ENCODE results near the gene SNTG2. TPM values are rescaled to one million over a fixed set of nuclear protein-coding genes. Genes with fewer than 3 reads are reported as not detected.

SNTG2 gene
- total RNA-seq, 1 donor: 0.09 TPM

DNA sequence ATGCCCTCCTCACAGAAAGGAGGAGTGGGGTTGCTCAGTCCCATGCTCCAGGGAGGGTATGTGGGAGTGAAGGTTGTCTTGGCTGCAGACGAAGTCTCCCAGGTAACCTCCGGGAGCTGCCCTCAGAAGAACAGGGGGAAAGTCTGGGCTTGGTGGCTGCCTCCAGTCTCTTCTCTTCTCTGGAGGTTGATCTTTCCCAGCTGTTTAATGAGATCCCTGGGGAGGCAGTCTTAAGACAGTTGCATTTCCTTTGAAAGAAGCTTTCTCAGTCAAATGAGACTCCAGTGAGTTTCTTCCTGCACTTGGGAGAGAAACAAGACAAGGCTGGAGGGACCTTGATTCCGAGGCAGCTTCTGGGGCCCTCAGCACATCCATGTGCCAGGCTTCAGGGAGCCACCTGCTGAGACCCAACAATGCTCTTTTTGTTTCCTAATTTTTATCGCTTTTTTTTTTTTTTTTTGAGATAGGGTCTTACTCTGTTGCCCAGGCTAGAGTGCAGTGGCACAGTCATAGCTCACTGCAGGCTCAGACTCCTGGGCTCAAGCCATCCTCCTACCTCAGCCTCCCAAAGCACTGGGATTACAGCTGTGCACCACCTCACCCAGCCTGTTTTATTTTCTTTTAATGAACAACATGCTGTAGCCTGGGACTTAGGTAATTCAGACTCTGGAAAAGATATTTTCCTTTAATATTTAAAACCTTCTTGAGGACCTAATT, 390.9 kb downstream of the SNTG2 start:
- TF ChIP-seq, protein P1, sequence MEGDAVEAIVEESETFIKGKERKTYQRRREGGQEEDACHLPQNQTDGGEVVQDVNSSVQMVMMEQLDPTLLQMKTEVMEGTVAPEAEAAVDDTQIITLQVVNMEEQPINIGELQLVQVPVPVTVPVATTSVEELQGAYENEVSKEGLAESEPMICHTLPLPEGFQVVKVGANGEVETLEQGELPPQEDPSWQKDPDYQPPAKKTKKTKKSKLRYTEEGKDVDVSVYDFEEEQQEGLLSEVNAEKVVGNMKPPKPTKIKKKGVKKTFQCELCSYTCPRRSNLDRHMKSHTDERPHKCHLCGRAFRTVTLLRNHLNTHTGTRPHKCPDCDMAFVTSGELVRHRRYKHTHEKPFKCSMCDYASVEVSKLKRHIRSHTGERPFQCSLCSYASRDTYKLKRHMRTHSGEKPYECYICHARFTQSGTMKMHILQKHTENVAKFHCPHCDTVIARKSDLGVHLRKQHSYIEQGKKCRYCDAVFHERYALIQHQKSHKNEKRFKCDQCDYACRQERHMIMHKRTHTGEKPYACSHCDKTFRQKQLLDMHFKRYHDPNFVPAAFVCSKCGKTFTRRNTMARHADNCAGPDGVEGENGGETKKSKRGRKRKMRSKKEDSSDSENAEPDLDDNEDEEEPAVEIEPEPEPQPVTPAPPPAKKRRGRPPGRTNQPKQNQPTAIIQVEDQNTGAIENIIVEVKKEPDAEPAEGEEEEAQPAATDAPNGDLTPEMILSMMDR (IDR thresholded peaks at IDR 0.05; ENCODE audit: insufficient read depth, low read length): no peak
- DNase-seq (ENCODE audit: low read depth): no peak

DNA sequence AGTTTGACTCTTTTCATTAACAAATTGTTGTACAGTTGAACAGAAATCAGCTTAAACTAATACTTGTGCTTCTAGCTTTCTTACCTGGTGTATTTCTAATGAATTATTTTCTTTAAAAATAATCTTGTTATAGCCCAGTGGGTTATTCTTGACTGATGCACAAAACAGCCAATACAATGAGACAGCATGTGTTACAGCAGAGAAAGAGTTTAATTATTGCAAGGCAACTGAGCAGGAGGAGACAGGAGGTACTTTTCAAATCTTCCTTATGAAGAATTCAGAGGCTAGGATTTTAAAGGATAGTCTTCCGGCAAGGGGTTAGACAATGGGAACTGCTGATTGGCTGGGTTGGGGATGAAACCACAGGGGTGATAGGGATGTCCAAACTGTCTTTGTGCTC, 398.1 kb downstream of the SNTG2 start:
- no peak overlapping the region for H3K4me3 ChIP-seq (ENCODE audit: low read depth, low read length)
- no peak for DNase-seq (ENCODE audit: low read depth)
- TF ChIP-seq, protein P1 (IDR thresholded peaks at IDR 0.05; ENCODE audit: insufficient read depth, low read length): no peak

More for the DNA sequence above, 390.9 kb downstream of the SNTG2 start:
- no peak overlapping the region for H3K4me3 ChIP-seq (ENCODE audit: low read depth, low read length)

DNA sequence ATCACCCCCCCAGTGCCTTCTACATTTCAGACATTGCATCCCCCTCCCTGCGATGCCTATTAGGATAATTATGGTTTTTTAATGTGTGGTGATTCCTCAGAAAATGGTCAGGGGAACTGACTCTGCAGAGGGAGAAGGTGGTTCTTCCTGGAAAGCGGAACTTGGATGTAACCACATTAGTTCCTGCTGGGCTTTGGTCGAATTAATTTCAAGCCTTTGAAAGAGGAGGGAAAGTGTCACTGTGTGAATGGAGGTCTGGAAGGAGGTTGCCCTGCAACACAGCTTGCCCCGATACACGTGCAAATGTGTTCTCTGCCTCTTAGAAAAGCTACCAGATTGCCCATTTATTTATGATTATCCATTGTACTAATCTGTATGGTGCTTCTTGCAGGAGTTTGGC, 399.5 kb downstream of the SNTG2 start:
- no peak for DNase-seq (ENCODE audit: low read depth)
- TF ChIP-seq, protein P1 (IDR thresholded peaks at IDR 0.05; ENCODE audit: insufficient read depth, low read length): no peak
- H3K4me3 ChIP-seq (ENCODE audit: low read depth, low read length): no peak overlapping the region

DNA sequence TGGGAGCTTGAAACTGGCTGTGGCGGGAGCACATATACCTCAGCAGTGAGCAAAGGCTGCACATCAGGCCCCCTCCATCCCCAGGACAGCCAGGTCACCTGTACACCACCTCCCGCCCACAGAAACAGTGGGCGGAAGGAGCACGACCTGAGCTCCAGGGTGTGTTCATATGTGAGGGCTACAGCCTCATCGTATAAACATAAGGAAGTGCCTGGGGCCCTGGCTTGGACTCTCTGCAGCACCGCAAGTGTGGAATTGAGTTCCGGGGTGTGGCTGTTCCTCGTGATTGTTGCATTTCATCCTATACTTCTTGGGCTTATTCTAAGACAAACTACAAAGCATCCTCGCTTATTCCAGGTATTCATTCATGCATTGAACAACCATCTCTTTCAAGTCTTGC, 402.5 kb downstream of the SNTG2 start:
- TF ChIP-seq, protein P1 (IDR thresholded peaks at IDR 0.05; ENCODE audit: insufficient read depth, low read length): no peak

DNA sequence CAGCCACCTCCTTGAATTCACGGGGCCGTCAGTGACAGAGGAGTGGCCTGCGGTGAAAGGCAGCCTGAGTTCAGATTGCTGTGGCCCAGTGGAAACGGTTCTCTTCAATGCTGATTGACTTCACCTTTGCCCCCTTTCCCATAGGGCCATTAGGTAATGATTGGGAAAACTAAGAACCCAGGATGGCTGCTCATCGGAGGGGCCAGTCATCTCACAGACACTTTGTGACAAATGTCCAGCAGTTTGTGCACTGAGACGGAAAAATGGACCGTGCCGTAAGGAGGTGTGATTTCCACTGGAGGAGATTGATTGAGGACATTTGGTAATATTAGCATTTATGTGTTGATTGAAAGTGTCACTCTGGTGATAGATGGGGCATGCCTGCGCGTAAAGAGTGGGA, 402.9 kb downstream of the SNTG2 start:
- TF ChIP-seq, protein P1 (IDR thresholded peaks at IDR 0.05; ENCODE audit: insufficient read depth, low read length): no peak
- H3K4me3 ChIP-seq (ENCODE audit: low read depth, low read length): no peak overlapping the region
- DNase-seq (ENCODE audit: low read depth): no peak

More for the DNA sequence above, 402.5 kb downstream of the SNTG2 start:
- H3K4me3 ChIP-seq (ENCODE audit: low read depth, low read length): no peak overlapping the region
- no peak for DNase-seq (ENCODE audit: low read depth)

DNA sequence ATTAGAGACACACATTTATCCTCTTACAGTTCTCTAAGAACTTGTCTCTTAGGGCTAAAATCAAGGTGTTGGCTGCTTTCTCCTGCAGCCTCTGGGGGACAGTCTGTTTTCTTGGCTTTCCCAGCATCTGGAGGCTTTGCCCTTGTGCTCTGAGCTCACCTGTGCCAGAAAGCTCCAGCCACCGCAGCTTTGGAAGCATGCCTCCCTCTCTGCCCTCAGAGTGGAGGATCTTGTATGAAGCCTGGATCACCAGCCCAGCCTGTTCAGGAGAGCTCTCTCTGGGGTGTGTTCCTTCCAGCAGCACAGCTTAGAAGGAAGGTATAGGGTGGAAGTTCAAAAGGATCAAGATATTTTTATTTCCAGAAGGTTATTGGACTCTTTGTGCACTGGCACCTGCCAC, 409.5 kb downstream of the SNTG2 start:
- no peak overlapping the region for H3K4me3 ChIP-seq (ENCODE audit: low read depth, low read length)
- no peak for DNase-seq (ENCODE audit: low read depth)
- TF ChIP-seq, protein P1 (IDR thresholded peaks at IDR 0.05; ENCODE audit: insufficient read depth, low read length): no peak
